ENCODE measurements around the gene SLAMF8.

The SLAMF8 gene

DNA sequence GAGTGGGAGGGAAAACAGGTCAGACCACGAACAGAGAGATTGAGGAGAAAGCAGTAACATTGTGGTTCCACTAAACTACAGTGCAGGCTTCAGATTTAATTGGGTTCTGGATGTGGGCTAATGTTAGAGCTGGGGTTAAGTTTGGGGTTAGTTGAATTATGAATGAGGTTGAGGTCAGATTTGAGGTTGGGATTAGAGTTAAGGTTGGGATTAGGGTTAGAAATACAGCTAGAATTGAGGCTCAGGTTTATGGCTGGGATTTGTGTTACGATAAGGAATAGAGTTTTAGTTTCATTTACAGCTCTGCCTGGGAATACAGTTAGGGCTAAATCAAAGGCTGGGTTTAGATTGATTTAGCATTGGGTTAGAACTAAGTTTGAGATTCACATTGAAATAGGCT is 37.6 kb downstream of the SLAMF8 start:
- FAIRE-seq (no peak), DNase-seq (ENCODE audit: insufficient read length) (no peak)
- TF ChIP-seq POLR2A (IDR thresholded peaks at IDR 0.05; ENCODE audit: low read depth, low read length) (no peak), POLR2AphosphoS5 (IDR thresholded peaks at IDR 0.05; ENCODE audit: low read depth, low read length) (no peak), TAF1 (IDR thresholded peaks at IDR 0.05; ENCODE audit: borderline replicate concordance, low read depth, low read length) (no peak)

DNA sequence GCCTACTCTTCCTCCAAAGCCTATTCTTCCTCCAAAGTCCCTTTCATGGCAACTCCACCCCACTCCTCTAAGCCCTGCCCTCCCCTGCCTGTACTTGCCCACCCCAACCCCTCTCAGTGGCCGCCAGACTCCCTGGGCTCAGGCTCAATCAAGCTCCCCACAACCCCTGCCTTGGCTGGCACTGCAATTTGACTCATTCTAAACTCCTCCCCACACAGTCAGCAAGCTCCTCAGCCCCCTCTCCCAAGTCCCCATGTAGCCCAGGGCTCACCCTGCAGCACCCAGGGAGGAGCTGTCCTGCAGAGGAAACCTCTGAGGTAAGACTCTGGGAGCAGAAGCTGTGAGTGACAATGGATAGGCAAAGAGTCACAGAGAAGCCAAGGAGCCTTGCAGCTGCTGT is 39.4 kb downstream of the SLAMF8 start:
- FAIRE-seq (no peak), DNase-seq (ENCODE audit: insufficient read length) (no peak)
- TF ChIP-seq TAF1 (IDR thresholded peaks at IDR 0.05; ENCODE audit: borderline replicate concordance, low read depth, low read length) (no peak), POLR2AphosphoS5 (IDR thresholded peaks at IDR 0.05; ENCODE audit: low read depth, low read length) (no peak)

DNA sequence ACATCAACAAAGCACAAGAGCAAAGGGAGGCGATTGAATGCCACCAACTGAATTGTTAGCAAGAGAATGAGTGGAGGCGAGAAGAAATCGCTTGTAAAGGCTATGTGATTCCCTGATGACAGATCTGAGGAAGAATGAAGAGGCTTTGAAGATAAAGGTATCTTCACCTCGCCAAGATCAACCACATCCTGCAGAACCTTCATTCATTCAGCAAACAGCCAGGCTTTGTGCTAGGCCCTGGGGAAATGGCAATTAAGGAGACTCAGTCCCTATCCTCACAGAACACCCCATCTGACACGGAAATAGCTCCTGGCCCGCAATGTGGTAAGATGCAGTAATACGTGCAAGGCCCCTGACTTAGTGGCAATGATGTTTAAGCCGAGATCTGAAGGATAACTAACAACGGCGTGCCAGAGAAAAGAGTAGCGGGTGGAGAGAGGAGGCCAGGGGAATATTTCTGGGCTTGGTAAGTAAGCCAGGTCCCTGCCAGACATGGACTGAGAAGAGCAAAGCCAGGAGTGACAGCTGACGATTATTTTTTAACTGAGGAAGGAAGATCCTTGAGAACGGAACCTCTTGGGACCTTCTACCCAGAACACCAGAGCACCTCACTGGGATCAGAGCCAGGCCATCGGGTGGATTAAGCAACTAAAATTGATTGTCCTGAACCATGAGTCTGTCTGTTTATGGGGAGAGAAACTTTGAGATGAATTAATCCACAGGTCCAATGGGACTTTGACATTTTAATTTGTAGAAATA is 40.4 kb downstream of the SLAMF8 start:
- no peak for FAIRE-seq
- TF ChIP-seq POLR2AphosphoS5 (IDR thresholded peaks at IDR 0.05; ENCODE audit: low read depth, low read length) = no peak
- TF ChIP-seq POLR2A (IDR thresholded peaks at IDR 0.05; ENCODE audit: low read depth, low read length) = no peak
- TF ChIP-seq TAF1 (IDR thresholded peaks at IDR 0.05; ENCODE audit: borderline replicate concordance, low read depth, low read length) = no peak
- DNase-seq (ENCODE audit: insufficient read length) = no peak

DNA sequence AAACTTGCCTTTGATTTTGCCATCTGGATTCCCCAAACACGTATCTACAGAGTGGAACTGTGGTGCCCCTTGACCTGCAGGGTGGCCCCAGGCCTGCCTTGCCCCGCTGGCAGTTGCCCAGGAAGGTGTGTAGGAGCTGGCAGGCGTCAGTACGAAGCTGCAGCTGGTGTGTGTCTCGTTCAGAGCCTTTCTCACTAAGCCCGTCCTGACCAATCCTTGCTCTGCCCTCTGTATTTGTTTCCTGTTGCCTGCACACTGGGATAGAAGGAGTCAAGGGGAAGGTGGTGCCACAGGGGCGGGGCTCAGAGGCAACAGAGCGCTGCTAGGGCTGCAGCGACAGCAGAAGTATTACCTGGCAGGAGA is 41.0 kb downstream of the SLAMF8 start:
- TF ChIP-seq TAF1 (IDR thresholded peaks at IDR 0.05; ENCODE audit: borderline replicate concordance, low read depth, low read length) = no peak
- TF ChIP-seq POLR2A (IDR thresholded peaks at IDR 0.05; ENCODE audit: low read depth, low read length) = no peak
- no peak for TF ChIP-seq POLR2AphosphoS5 (IDR thresholded peaks at IDR 0.05; ENCODE audit: low read depth, low read length)
- no peak for DNase-seq (ENCODE audit: insufficient read length)
- FAIRE-seq = no peak

DNA sequence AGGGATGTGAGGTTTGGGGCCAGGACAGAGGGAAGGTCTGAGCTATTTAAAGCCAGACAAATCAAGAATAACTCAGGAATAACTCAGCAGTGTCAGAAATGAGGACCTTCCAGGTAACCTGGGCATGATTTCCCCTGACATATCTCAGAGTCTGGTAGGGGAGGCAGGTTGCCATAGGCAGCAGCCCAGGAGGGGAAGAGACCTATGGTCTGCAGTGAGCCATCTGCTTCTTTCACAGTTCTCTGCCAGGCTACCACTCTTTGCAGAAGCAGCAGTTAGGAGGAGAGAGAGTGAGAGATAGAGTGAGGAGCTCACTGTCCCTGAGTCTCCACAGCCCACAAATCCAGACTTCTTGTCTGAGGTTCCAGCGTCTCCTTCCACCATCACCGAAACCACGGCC is 42.1 kb downstream of the SLAMF8 start:
- TF ChIP-seq TAF1 (IDR thresholded peaks at IDR 0.05; ENCODE audit: borderline replicate concordance, low read depth, low read length) (no peak), POLR2AphosphoS5 (IDR thresholded peaks at IDR 0.05; ENCODE audit: low read depth, low read length) (no peak), POLR2A (IDR thresholded peaks at IDR 0.05; ENCODE audit: low read depth, low read length) (no peak)
- DNase-seq (ENCODE audit: insufficient read length) (no peak), FAIRE-seq (no peak)

DNA sequence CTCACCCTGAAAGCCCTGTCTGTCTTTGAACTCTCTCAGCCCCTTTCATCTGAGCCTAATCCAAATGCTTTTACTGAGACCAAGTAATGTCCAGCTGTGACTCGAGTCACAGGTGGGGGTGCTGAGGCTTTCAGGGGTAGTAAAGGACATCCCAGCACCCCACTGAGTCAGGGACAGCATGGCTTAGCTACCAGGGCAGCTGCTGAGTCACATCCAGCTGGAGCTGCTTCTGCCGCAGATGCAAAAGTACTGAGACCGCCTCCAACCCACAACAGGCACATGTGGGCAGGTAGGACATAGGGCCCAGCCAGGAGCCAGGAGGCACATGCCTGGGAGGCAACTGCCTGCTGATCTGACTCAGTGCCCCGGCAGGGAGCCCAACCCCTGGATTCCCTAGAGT is 42.5 kb downstream of the SLAMF8 start:
- FAIRE-seq (no peak), DNase-seq (ENCODE audit: insufficient read length) (no peak)
- no peak for TF ChIP-seq POLR2AphosphoS5 (IDR thresholded peaks at IDR 0.05; ENCODE audit: low read depth, low read length)
- TF ChIP-seq POLR2A (IDR thresholded peaks at IDR 0.05; ENCODE audit: low read depth, low read length) = no peak
- no peak for TF ChIP-seq TAF1 (IDR thresholded peaks at IDR 0.05; ENCODE audit: borderline replicate concordance, low read depth, low read length)

DNA sequence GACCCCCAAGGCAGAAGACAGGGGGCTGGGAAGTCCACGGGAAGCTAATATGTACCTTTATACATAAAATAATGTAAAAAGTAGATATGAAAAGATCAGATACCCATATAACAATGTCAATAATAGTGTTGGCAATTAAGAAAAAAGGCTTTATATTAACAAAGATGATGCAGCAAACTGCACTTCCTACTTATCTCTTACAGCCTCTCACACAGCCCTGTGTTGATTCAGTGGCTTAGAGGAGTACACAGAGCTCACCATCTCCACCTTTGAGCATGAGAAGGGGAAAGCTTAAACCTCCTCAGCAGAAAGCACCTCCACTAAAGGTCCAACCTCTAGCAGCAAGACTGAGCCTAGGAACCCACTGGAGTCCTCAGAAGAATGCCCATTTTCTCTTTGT is 42.9 kb downstream of the SLAMF8 start:
- no peak for FAIRE-seq

DNA sequence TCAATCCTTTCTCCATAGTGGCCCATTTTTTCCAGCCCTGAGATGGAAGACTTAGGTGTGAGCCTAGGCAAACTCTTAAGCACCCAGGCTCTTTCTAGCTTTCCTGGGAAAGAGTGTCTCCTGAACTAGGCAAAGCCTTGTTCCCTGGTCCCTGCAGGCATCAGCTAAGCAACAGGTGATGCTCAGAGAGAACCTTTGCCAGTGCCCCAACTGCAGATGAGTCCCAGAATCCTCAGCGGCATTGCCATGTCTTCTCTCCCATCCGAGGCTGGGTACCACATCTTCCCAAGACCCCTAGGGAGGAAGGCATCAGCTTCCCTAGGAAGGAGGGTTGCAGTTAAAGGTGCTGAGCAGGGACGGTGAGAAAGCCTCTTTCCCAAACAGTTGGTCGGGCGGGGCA is 44.0 kb downstream of the SLAMF8 start:
- DNase-seq (ENCODE audit: insufficient read length) = no peak
- TF ChIP-seq POLR2A (IDR thresholded peaks at IDR 0.05; ENCODE audit: low read depth, low read length) = no peak
- no peak for FAIRE-seq

More for the DNA sequence above, 42.9 kb downstream of the SLAMF8 start:
- no peak for TF ChIP-seq TAF1 (IDR thresholded peaks at IDR 0.05; ENCODE audit: borderline replicate concordance, low read depth, low read length)
- TF ChIP-seq POLR2AphosphoS5 (IDR thresholded peaks at IDR 0.05; ENCODE audit: low read depth, low read length) = no peak
- TF ChIP-seq POLR2A (IDR thresholded peaks at IDR 0.05; ENCODE audit: low read depth, low read length) = no peak
- no peak for DNase-seq (ENCODE audit: insufficient read length)

DNA sequence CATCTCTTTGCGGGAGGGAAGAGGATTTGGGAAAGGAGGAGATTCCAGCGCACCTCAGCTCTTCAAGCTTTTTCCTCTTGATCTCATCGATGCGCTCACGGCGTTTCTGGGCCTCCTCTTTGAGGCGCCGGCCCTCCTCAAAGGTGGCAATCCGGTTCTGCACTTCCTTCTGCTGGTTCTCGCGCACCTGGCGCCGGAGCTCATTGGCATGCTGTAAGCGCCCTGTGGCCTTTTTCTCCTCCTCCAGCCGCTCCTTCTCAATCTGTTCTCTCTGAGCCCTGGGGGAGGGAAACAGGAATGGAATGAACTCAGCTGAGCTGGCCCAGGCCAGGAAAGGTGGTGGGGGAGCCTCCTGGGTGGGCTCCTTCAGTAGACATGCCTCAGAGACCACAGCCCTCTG is 46.2 kb downstream of the SLAMF8 start:
- no peak for FAIRE-seq
- TF ChIP-seq POLR2A (IDR thresholded peaks at IDR 0.05; ENCODE audit: low read depth, low read length) = no peak
- no peak for TF ChIP-seq POLR2AphosphoS5 (IDR thresholded peaks at IDR 0.05; ENCODE audit: low read depth, low read length)
- DNase-seq (ENCODE audit: insufficient read length) = no peak

DNA sequence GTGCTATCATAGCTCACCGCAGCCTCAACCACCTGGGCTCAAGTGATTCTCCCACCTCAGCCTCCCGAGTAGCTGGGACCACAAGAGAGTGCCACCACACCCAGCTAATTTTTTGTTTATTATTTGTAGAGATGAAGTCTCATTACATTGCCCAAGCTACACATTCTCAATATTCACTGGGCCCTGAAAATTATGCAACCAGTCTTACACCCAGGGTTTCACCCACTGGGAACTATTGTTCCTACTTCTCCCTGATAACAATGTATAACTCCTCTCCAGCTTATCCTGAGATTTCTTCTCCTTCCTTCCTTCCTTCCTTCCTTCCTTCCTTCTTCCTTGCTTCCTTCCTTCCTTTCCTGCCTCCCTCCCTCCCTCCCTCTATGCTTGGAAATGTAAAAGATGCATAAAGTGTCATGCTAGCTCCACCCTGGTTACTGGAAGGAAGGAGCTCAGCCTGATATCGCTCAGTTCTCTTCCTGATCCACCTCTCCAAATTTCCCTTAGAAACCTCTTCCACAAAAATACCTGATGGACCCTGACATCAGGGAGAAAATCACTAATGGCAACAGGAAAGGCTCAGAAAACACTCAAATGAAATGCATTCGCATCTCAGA is 47.0 kb downstream of the SLAMF8 start:
- DNase-seq (ENCODE audit: insufficient read length) = no peak
- TF ChIP-seq POLR2AphosphoS5 (IDR thresholded peaks at IDR 0.05; ENCODE audit: low read depth, low read length) (no peak), POLR2A (IDR thresholded peaks at IDR 0.05; ENCODE audit: low read depth, low read length) (no peak), TAF1 (IDR thresholded peaks at IDR 0.05; ENCODE audit: borderline replicate concordance, low read depth, low read length) (no peak)
- no peak for FAIRE-seq

DNA sequence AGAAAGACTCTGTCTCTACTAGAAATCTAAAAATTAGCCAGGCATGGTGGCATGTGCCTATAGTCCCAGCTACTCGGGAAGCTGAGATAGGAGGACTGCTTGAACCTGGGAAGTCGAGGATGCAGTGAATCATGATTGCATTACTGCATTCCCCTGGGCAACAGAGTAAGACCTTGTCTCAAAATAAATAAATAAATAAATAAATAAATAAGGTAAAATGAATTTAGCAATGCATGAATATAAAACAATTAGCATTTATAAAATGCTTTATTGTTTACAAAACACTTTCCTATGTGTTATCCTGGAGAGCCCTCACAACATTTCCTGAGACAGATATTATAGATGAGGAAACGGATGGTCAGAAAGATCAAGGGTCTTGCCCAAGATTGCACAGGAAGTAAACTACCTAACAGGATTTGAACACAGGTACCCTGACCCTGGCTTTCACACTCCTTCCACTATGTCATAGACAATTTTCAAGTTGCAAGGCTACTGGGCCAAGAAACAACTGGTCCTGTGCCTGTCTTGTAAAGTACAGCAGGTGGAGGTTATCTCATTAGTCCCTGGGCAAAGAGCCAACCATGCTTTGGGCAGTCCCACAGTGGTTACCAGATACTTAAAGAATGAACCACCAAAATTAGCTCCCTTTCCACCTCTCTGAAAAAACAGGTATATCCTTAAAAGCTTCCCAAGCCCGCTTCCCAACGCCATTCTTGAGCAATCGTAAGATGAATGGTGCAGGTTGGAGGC is 51.2 kb downstream of the SLAMF8 start:
- TF ChIP-seq TAF1 (IDR thresholded peaks at IDR 0.05; ENCODE audit: borderline replicate concordance, low read depth, low read length) (no peak), POLR2AphosphoS5 (IDR thresholded peaks at IDR 0.05; ENCODE audit: low read depth, low read length) (no peak), POLR2A (IDR thresholded peaks at IDR 0.05; ENCODE audit: low read depth, low read length) (no peak)
- FAIRE-seq (no peak), DNase-seq (ENCODE audit: insufficient read length) (no peak)

DNA sequence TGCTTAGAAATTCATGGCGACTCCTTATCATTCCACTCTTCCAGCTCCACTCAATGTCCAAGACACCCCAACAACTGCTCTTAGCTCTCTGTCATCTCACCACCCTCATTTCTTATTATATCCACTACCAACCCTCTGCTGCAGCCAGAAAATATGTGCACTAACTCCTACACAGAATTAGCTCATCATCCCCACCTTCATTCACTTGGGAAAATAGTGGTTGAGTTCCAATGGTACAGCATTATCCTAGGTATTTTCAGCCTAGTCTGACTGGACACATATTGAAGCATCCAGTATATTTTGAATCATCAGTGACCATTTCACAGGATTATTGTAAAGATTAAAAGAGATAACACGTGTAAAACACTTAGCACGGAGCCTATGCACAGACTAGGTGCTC is 52.5 kb downstream of the SLAMF8 start:
- no peak for TF ChIP-seq POLR2AphosphoS5 (IDR thresholded peaks at IDR 0.05; ENCODE audit: low read depth, low read length)
- no peak for TF ChIP-seq TAF1 (IDR thresholded peaks at IDR 0.05; ENCODE audit: borderline replicate concordance, low read depth, low read length)
- no peak for TF ChIP-seq POLR2A (IDR thresholded peaks at IDR 0.05; ENCODE audit: low read depth, low read length)
- no peak for FAIRE-seq
- DNase-seq (ENCODE audit: insufficient read length) = no peak

Measured in GM12892 (cell line).